Stimulated activated naive CD8-positive, alpha-beta T cell treated with anti-CD3 and anti-CD28 coated beads, Interleukin-15, amount 100 ng/mL, for 72 hours (primary cell): ENCODE results near the gene FBXO3.

ENCODE experiments used
- ATAC-seq: fragments of 150-1000 bp; cut with Tn5 transposase; 2 replicates; pipeline ENCODE4 v1.10.0; 2021; ENCODE audit warnings: mild to moderate bottlenecking, moderate library complexity
- DNase-seq, 2 donors: peaks; one replicate each; pipeline ENCODE4 v3.0.0; 2021 to 2022
- H3K27ac Mint-ChIP-seq, 2 donors: one replicate each; pipeline ENCODE4 v1.8.0; 2022; ENCODE audit warnings: mild to moderate bottlenecking in 2 of 2, mixed read lengths in 2 of 2, moderate library complexity in 2 of 2
- H3K27me3 Mint-ChIP-seq: one replicate; pipeline ENCODE4 v1.8.0; 2022; ENCODE audit warnings: mixed read lengths
- H3K4me1 Mint-ChIP-seq: one replicate; pipeline ENCODE4 v1.8.0; 2022; ENCODE audit warnings: mild to moderate bottlenecking, mixed read lengths
- H3K4me3 Mint-ChIP-seq, 2 donors: one replicate each; pipeline ENCODE4 v1.8.0; 2022; ENCODE audit warnings: mild to moderate bottlenecking in 2 of 2, mixed read lengths in 2 of 2, moderate library complexity in 1 of 2
- H3K9me3 Mint-ChIP-seq, 2 donors: one replicate each; pipeline ENCODE4 v1.8.0; 2022; ENCODE audit warnings: mixed read lengths in 2 of 2

The FBXO3 gene

DNA sequence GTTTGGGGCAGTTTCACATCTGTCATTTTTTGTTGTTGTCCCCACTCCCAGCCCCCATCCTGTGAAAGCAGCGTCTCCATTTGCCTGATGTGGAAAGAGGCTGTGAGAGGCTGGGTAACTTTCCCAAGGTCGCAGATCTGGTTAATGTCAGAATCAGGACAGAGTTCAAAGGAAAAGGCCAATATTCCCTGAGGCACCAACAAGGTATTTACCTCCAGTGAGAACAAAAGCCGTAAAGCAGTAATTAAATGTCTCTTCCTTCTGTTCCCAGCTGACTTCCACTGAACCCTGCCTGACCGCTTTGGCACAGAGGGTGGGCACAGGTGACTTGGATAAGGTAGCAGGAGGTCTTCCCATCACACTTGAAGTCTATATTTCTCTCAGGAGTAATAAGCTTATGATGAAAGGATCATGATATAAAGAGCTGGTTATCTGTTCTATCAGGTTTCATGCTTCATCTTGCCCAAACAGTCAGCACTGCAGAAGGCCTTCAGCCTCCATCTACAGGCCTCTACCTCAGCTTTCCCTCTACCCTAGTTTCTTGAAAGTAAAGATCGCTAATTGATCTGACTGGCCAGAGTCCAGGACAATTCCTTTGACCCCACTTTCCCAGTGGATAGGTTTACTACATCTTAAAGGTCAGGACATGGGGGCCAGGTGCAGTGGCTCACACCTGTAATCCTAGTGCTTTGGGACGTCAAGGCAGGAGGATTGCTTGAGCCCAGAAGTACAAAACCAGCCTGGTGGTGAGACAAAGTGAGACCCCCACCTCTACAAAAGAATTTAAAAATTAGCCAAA is 83.1 kb downstream of the FBXO3 start:
- ATAC-seq (no peak), DNase-seq (no peak)
- H3K4me1 Mint-ChIP-seq, result peaks cover 2% of the 10 kb centered on the region
- no peaks in the 10 kb centered on the region for H3K27me3 Mint-ChIP-seq
- no peaks in the 10 kb centered on the region for H3K9me3 Mint-ChIP-seq
- H3K27ac Mint-ChIP-seq, result no peak overlapping the region
- no peak overlapping the region for H3K4me3 Mint-ChIP-seq
